ENCODE data around the gene LHFPL4. TPM values are rescaled to one million over a fixed set of nuclear protein-coding genes. Genes with fewer than 3 reads are reported as not detected.
"Not testable (repeated sequence)": the region's sequence is repeated elsewhere in the genome, so short reads cannot be mapped to it uniquely, and the experiment has no call there.

The LHFPL4 gene
- total RNA-seq, 4 donors from 2014 or later = 0.13 to 0.17 (median 0.17) TPM; not detected in 1

- 69% methylated on average over 3 of the region's 3 CpGs for WGBS
- Histone ChIP-seq H3K27me3 (no peaks in the 10 kb centered on the region), H3K9me3 (peaks cover 0 to 16% (median 12%) of the 10 kb centered on the region in 4 donors), H3K4me3 (no peak overlapping the region), H3K36me3 (no peaks in the 10 kb centered on the region), H3K4me1 (no peaks in the 10 kb centered on the region), H3K27ac (replicated peaks in 1 of 4) (no peak overlapping the region)
- intact Hi-C loops (cut with DNase I) = no loop called here
- no peak for TF ChIP-seq EP300 (IDR thresholded peaks at IDR 0.05)
- peak; percentile 34 for DNase-seq (ENCODE audit: extremely low spot score)
Measured at GRCh38 chr3:9582332-9582731, 28.7 kb upstream of the LHFPL4 start.

GRCh38 chr3:9581742-9582141 lies 28.1 kb upstream of the LHFPL4 start:
- TF ChIP-seq CTCF (IDR thresholded peaks at IDR 0.05) (no peak), POLR2A (IDR thresholded peaks at IDR 0.05; ENCODE audit: low read depth) (no peak), EP300 (IDR thresholded peaks at IDR 0.05) (no peak), POLR2AphosphoS5 (IDR thresholded peaks at IDR 0.05) (no peak)
- Histone ChIP-seq H3K9me3 (peaks cover 0 to 16% (median 12%) of the 10 kb centered on the region in 4 donors), H3K4me1 (no peaks in the 10 kb centered on the region), H3K27ac (replicated peaks in 1 of 4) (no peak overlapping the region), H3K27me3 (no peaks in the 10 kb centered on the region), H3K36me3 (no peaks in the 10 kb centered on the region), H3K4me3 (no peak overlapping the region)
- peak; percentile 86 for DNase-seq (ENCODE audit: extremely low spot score)
- 33% methylated on average over 1 of the region's 2 CpGs for WGBS
- intact Hi-C loops (cut with DNase I) = no loop called here

- intact Hi-C loops (cut with DNase I) = no loop called here
- Histone ChIP-seq H3K9me3 (peaks cover 0 to 10% (median 4%) of the 10 kb centered on the region in 4 donors), H3K36me3 (no peaks in the 10 kb centered on the region), H3K4me1 (no peaks in the 10 kb centered on the region), H3K27me3 (peaks cover 0 to 16% (median 0%) of the 10 kb centered on the region in 4 donors), H3K4me3 (no peak overlapping the region), H3K27ac (replicated peaks in 1 of 4) (no peak overlapping the region)
- WGBS = 80% methylated on average over 1 of the region's 1 CpG
- no peak for DNase-seq (ENCODE audit: extremely low spot score)
- TF ChIP-seq POLR2A (IDR thresholded peaks at IDR 0.05; ENCODE audit: low read depth) (no peak), EP300 (IDR thresholded peaks at IDR 0.05) (no peak), POLR2AphosphoS5 (IDR thresholded peaks at IDR 0.05) (no peak), CTCF (IDR thresholded peaks at IDR 0.05) (no peak)
Measured at GRCh38 chr3:9569054-9569453, 15.4 kb upstream of the LHFPL4 start.

GRCh38 chr3:9565316-9565715 lies 11.7 kb upstream of the LHFPL4 start:
- no peaks in the 10 kb centered on the region for H3K27me3 ChIP-seq
- intact Hi-C loops (cut with DNase I) = no loop called here
- no peak for DNase-seq (ENCODE audit: extremely low spot score)
- H3K4me3 ChIP-seq = no peak overlapping the region
- 90% methylated on average over 2 of the region's 2 CpGs for WGBS
- peaks cover 0 to 10% (median 4%) of the 10 kb centered on the region in 4 donors for H3K9me3 ChIP-seq
- no peaks in the 10 kb centered on the region for H3K36me3 ChIP-seq
- H3K4me1 ChIP-seq = no peaks in the 10 kb centered on the region
- TF ChIP-seq CTCF (IDR thresholded peaks at IDR 0.05) (no peak), EP300 (IDR thresholded peaks at IDR 0.05) (no peak), POLR2AphosphoS5 (IDR thresholded peaks at IDR 0.05) (no peak), POLR2A (IDR thresholded peaks at IDR 0.05; ENCODE audit: low read depth) (no peak)
- H3K27ac ChIP-seq (replicated peaks in 1 of 4) = no peak overlapping the region

GRCh38 chr3:9563851-9564250 lies 10.2 kb upstream of the LHFPL4 start:
- H3K4me3 ChIP-seq = no peak overlapping the region
- DNase-seq (ENCODE audit: extremely low spot score) = no peak
- peaks cover 0 to 10% (median 4%) of the 10 kb centered on the region in 4 donors for H3K9me3 ChIP-seq
- H3K27ac ChIP-seq (replicated peaks in 1 of 4) = no peak overlapping the region
- 73% methylated on average over 5 of the region's 5 CpGs for WGBS
- no peaks in the 10 kb centered on the region for H3K36me3 ChIP-seq
- no peak for TF ChIP-seq POLR2A (IDR thresholded peaks at IDR 0.05; ENCODE audit: low read depth)
- no peak for TF ChIP-seq POLR2AphosphoS5 (IDR thresholded peaks at IDR 0.05)
- TF ChIP-seq EP300 (IDR thresholded peaks at IDR 0.05) = no peak
- H3K27me3 ChIP-seq = no peaks in the 10 kb centered on the region
- intact Hi-C loops (cut with DNase I) = no loop called here
- no peaks in the 10 kb centered on the region for H3K4me1 ChIP-seq

- WGBS = 92% methylated on average over 2 of the region's 24 CpGs
- H3K4me3 ChIP-seq; H3K27me3 ChIP-seq; DNase-seq (ENCODE audit: extremely low spot score); H3K36me3 ChIP-seq; H3K9me3 ChIP-seq; intact Hi-C loops (cut with DNase I); H3K4me1 ChIP-seq; H3K27ac ChIP-seq (replicated peaks in 1 of 4): not testable (repeated sequence)
Measured at GRCh38 chr3:9560056-9560455, 6.4 kb upstream of the LHFPL4 start.

Measured in esophagus muscularis mucosa (tissue), 4 donors.